T-helper 1 cell treated with Interleukin-12 subunit alpha and Interleukin-12 subunit beta and Interleukin-4 antibody, amounts not matched to agents 30 μg/mL and 1 μg/mL, for 36 hours (primary cell): ENCODE data around the gene MALT1.
A peak's percentile ranks its signal among the peaks of the same experiment; 100 is the strongest.

Experiments used
- H3K27ac Mint-ChIP-seq: one replicate; pipeline ENCODE4 v1.8.0; 2021; ENCODE audit warnings: mild to moderate bottlenecking, mixed read lengths
- H3K27me3 Mint-ChIP-seq: one replicate; pipeline ENCODE4 v1.8.0; 2021; ENCODE audit warnings: low read depth, mixed read lengths
- H3K36me3 Mint-ChIP-seq: one replicate; pipeline ENCODE4 v1.8.0; 2021; ENCODE audit warnings: low read depth, mixed read lengths
- H3K4me1 Mint-ChIP-seq: one replicate; pipeline ENCODE4 v1.8.0; 2021; ENCODE audit warnings: low read depth, mixed read lengths
- H3K4me3 Mint-ChIP-seq: one replicate; pipeline ENCODE4 v1.8.0; 2021; ENCODE audit warnings: mild to moderate bottlenecking, moderate library complexity, mixed read lengths
- H3K9me3 Mint-ChIP-seq: one replicate; pipeline ENCODE4 v1.8.0; 2021; ENCODE audit warnings: mixed read lengths

Gene MALT1

DNA sequence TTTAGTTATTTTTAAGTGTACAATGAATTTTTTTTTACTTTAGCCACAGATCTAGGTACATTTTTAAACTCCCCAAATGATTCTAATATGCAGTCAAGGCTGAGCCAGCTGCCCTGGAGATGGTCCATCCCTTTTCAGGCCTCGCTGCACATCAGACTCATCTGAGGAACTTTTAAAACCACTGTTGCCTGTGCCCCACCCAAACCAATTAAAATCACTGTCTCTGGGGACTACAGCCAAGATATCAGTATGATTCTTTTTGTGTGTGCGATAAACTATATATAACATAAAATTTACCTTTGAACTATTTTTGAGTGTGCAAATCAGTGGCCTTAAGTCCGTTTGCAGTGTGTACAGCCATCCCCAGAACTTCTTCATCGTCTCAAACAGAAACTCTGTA lies 9.1 kb upstream of the MALT1 start:
- H3K27ac Mint-ChIP-seq: no peak overlapping the region
- H3K27me3 Mint-ChIP-seq: no peaks in the 10 kb centered on the region
- peaks cover 7% of the 10 kb centered on the region for H3K36me3 Mint-ChIP-seq
- H3K4me3 Mint-ChIP-seq: no peak overlapping the region
- peaks cover 25% of the 10 kb centered on the region for H3K4me1 Mint-ChIP-seq
- H3K9me3 Mint-ChIP-seq: no peaks in the 10 kb centered on the region

DNA sequence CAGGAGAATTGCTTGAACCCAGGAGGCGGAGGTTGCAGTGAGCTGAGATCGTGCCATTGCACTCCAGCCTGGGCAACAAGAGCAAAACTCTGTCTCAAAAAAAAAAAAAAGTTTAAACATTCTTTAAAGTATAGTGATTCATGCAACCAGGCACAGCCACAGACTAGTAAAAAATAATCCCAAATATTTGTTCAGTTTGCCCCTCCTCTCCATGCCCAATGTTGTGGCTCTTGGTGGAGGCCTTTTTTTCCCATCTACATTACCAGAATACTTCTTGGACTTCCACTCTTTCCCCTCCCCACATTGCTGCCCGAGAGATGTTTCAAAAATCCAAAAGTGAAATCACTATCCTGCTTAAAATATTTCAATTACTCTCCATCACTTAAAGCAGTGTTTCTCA lies 5.1 kb upstream of the MALT1 start:
- Mint-ChIP-seq H3K27ac (no peak overlapping the region), H3K4me1 (peaks cover 23% of the 10 kb centered on the region), H3K27me3 (peaks cover 3% of the 10 kb centered on the region), H3K9me3 (no peaks in the 10 kb centered on the region), H3K36me3 (no peaks in the 10 kb centered on the region), H3K4me3 (no peak overlapping the region)

DNA sequence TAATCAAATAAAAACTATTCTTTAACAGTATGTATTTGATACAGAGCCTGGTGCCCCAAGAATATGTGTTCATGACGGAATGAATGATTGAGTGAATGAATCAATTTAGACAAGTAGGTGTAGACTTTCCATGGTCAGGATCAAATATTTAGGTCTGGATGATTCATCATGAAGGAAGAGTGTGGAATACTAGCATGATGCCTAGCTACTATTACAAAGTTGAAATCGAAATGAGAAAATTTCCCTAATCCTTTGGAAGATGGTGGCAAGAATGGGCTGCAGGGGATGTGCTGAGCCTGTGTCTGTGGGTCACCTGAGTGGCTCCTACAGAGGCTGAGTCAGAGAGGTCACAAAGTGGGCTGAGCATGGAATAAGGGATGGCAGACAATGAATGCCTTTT lies 3.1 kb upstream of the MALT1 start:
- Mint-ChIP-seq H3K4me3 (no peak overlapping the region), H3K27ac (no peak overlapping the region)

DNA sequence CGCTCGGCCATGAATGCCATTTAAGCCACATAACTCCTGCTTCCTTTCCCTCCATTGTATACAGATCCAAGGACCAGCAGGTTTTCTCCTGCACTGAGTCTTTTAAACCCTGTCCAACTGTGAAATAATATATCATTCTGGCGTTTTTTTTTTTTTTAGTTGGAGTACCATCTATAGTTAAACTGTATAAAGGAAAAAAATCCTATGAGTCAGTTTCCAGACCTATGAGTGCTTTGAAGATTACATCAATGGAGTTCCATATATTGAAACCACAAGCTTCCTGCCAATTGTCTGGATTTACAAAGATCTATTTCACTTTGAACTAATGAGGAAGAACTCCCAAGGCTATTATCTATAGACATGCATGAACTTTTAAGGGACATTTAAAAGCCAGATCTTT lies 2.4 kb upstream of the MALT1 start:
- no peaks in the 10 kb centered on the region for H3K9me3 Mint-ChIP-seq
- no peak overlapping the region for H3K27ac Mint-ChIP-seq
- H3K36me3 Mint-ChIP-seq: peaks cover 7% of the 10 kb centered on the region
- peaks cover 3% of the 10 kb centered on the region for H3K27me3 Mint-ChIP-seq
- H3K4me1 Mint-ChIP-seq: peaks cover 30% of the 10 kb centered on the region
- H3K4me3 Mint-ChIP-seq: no peak overlapping the region

More for the DNA sequence above, 3.1 kb upstream of the MALT1 start:
- Mint-ChIP-seq H3K27me3 (peaks cover 3% of the 10 kb centered on the region), H3K9me3 (no peaks in the 10 kb centered on the region), H3K36me3 (no peaks in the 10 kb centered on the region), H3K4me1 (peaks cover 23% of the 10 kb centered on the region)

DNA sequence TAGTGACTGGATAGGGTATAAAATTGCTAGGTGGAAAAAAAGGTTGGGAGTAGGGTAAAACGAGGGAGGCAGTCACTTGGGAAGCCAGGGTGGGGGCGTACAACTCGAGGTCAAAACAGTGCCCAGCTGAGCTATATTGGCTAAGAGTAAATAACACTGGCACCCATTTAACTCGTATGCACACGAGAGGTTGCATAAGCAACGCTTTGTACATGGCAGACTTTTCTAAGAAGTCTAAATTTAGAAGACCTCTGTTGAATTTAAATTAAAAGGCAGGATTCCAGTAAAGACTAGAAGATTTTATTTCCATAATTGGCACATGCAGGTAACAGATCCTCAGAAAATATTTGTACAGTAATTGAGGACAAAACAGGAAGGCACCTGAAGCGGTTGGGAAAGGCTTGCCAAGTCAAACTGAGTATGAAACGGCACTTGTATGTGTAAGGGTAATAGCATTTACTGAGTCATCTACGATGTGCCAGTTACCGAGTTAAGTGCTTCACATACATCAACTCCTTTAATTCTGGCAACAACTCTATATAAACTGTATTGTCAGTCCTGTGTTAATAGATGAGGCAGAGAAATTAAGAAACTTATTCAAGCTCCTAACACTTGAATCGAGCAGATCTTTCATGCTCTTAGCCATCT lies 1.4 kb upstream of the MALT1 start:
- Mint-ChIP-seq H3K36me3 (peaks cover 15% of the 10 kb centered on the region), H3K4me1 (peaks cover 39% of the 10 kb centered on the region), H3K9me3 (no peaks in the 10 kb centered on the region), H3K27me3 (peaks cover 3% of the 10 kb centered on the region), H3K27ac (peak overlapping the region; percentile 69), H3K4me3 (peak overlapping the region; percentile 19)

DNA sequence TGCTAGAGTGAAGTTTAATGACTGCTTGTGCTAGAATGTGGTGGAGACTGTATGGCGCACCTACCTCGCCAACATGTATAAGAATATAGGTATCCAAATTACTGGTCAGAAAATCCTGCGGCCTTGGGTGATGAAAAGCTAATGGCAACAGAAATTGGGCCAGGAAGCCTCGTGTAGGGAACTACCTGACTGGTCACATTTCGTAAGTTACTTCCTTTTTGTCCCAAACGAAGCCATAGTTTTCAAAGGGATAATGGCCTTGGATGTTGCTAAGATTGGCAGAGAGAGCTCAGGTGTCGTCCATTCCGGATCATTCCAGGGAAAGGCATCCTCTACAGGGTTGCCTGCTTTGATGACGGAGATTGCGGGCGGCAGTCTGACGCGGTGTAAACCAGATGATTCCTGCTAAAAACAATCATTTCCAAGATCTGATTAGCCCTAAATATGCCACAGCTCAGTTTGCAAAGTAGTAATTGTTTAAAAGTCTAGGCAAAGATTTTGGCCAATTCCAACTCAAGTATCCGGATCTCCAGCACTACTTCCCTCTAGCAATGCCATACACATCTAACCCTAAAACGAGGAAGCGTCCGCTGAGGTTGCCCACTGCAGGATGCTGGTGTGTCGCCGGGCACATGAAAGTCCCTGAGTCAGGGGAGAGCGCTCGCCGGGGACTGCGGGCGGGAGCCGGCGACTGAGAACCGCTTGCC lies 708 bp upstream of the MALT1 start:
- Mint-ChIP-seq H3K4me1 (peaks cover 41% of the 10 kb centered on the region), H3K4me3 (peak overlapping the region; percentile 86), H3K9me3 (no peaks in the 10 kb centered on the region), H3K27ac (peak overlapping the region; percentile 85), H3K36me3 (peaks cover 15% of the 10 kb centered on the region), H3K27me3 (peaks cover 3% of the 10 kb centered on the region)

DNA sequence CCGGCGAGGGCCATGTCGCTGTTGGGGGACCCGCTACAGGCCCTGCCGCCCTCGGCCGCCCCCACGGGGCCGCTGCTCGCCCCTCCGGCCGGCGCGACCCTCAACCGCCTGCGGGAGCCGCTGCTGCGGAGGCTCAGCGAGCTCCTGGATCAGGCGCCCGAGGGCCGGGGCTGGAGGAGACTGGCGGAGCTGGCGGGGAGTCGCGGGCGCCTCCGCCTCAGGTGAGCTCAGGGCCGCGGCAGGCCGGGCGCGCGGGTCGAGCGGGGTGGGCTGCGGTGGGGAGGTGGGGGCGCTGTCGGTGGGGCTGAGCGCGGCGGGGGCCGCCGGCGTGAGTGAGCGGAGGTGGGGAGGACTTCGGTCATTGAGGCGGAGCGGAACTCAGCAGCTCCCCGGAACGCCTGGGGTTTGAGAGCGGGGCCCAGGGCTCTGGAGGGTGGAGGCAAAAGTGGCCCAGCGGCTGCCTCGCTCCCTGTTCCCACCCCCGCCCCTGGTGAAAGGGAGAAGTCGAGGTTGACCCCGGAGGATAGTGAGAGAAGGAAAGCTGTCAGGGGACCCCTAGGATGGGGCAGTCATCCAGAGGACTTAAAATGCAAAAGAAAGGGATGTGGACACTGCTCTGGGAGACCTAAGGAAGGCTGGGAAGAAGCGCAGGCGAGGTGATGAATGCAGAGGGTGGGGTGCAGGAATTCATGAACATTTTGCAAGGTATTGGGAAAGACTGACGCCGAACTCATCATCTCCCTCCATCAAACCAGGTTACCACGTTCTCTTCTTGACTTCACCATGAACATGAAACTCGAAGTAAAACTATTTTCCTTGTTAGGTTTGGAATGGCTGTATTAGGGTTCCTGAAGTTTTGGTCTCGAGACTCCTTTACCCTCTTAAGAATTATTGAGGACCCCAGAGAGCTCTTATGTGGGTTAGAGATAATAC lies 633 bp downstream of the MALT1 start:
- Mint-ChIP-seq H3K36me3 (peaks cover 21% of the 10 kb centered on the region), H3K27me3 (peaks cover 3% of the 10 kb centered on the region), H3K27ac (peak overlapping the region; percentile 91), H3K4me3 (peak overlapping the region; percentile 89), H3K9me3 (no peaks in the 10 kb centered on the region), H3K4me1 (peaks cover 51% of the 10 kb centered on the region)

DNA sequence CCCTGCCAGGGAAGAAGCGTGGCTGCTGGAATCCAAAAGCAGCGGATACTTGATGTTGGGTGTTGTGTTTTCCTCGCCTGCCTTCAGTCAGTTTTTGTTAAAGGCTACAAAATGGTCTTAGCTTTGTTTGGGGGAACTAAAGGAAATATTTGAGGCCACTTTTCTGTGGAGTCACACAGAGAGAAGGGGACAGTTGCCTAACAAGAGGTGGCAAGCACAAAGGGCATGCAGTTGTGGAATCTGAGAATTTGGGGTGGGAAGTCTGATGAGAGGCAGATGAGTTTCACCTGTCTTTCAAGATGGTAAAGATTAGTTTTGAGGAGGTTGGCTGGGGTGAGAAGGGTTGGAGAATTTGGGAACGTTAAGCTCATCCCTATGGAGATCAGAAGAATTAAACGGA lies 2.9 kb downstream of the MALT1 start:
- Mint-ChIP-seq H3K4me3 (peak overlapping the region; percentile 19), H3K27ac (no peak overlapping the region), H3K36me3 (peaks cover 23% of the 10 kb centered on the region), H3K27me3 (no peaks in the 10 kb centered on the region), H3K4me1 (peaks cover 58% of the 10 kb centered on the region), H3K9me3 (no peaks in the 10 kb centered on the region)

DNA sequence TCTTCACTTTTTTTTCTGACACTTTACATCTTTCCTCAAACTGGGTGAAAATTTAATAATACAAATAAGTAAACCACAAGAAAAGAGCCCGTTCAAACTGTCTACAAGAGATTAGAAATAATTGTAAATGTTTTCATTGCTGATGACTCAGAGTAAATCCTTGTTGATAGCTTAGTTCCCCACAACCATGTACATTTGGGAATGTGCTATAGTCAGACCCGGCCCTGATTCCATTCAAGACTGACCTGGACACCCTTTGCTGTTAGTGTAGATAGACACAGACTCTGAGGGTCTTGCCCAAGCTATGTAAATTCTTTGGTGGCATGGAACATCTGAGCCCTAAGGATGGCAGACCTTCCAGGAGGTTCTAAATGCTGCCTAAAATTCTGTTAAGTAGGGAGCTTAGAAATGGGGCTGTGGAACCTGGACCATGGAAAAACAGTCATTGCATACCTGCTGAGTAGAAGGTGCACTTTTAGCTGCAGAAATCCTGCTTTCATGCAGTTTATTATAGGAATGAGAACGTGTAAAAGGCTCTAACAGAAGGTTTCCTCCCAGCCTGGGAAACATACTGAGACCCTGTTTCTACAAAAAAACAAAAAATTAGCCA lies 3.7 kb downstream of the MALT1 start:
- H3K4me1 Mint-ChIP-seq: peaks cover 50% of the 10 kb centered on the region

DNA sequence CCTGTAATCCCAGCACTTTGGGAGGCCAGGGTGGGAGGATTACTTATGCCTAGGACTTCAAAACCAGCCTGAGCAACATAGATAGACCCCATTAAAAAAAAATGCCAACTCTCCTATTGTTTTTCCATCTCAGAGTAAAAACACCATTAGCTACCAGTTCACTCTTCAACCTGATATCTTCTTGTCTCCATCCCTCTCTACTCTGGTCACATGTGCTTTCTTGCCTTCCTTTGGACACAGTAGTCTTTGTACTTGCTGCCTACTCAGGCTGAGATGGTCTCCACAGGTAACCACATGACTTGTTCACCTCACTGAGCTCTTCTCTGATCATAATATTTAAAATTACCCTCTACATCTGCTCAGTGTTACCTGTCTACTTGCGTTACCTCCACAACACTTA lies 5.0 kb downstream of the MALT1 start:
- Mint-ChIP-seq H3K4me3 (peak overlapping the region; percentile 0), H3K4me1 (peaks cover 48% of the 10 kb centered on the region), H3K9me3 (no peaks in the 10 kb centered on the region), H3K36me3 (peaks cover 31% of the 10 kb centered on the region), H3K27me3 (no peaks in the 10 kb centered on the region), H3K27ac (no peak overlapping the region)

More for the DNA sequence above, 3.7 kb downstream of the MALT1 start:
- no peaks in the 10 kb centered on the region for H3K27me3 Mint-ChIP-seq
- H3K27ac Mint-ChIP-seq: peak overlapping the region; percentile 9
- no peaks in the 10 kb centered on the region for H3K9me3 Mint-ChIP-seq
- H3K4me3 Mint-ChIP-seq: peak overlapping the region; percentile 19
- peaks cover 23% of the 10 kb centered on the region for H3K36me3 Mint-ChIP-seq

DNA sequence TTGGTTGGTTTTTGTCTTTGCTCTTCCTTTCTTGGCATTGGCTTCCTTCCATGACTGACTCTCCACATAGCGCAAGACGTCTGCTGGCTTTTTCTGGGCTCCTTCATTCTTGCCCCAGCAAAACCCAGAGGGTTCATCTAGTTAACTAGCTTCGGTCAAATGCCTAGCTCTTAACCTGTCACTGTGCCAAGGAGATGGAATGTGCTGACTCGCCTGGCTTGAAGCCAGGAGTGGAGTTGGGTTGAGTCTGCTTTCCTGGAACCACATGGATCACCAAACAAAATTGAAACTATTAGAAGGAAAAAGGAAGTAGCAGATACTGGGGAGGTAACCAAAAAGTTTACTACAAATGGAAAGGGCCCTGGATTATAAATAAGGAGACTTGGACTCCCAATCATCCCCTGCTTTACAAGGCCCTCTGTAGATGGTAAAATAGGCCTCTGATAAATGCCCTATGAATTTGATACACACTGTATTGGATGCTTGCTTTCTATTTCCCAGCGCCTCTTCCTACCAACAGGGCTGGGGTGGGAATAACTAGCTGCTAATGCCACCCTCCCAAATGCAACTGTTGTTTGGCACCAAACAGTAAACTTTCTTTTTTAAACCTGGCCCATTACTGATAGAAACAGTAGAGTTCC lies 11.3 kb downstream of the MALT1 start:
- peaks cover 35% of the 10 kb centered on the region for H3K4me1 Mint-ChIP-seq
- no peak overlapping the region for H3K27ac Mint-ChIP-seq
- no peak overlapping the region for H3K4me3 Mint-ChIP-seq
- no peaks in the 10 kb centered on the region for H3K27me3 Mint-ChIP-seq
- H3K9me3 Mint-ChIP-seq: no peaks in the 10 kb centered on the region
- H3K36me3 Mint-ChIP-seq: peaks cover 40% of the 10 kb centered on the region

DNA sequence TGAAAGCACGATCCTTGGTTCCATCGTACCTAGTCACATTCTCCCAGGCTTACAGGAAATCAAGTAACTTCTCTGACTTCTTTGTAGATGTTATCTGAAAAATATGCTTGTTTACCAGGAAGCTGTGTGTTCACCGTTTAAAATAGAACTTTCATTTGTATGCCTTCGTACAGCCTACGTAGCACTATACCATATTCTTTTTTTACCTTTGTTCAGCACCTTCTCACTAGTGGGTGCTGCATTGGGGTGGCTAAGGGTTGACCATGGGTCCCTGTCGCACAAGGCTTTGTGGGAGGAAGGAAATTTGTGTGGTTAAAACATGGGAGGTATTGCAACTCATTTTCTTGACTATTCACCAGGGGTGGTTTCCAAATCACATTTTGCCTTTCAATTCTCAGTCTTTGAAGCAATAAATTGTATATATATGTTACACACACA lies 16.6 kb downstream of the MALT1 start:
- H3K4me3 Mint-ChIP-seq: peak overlapping the region; percentile 74
- H3K27me3 Mint-ChIP-seq: no peaks in the 10 kb centered on the region
- H3K4me1 Mint-ChIP-seq: peaks cover 51% of the 10 kb centered on the region
- peaks cover 7% of the 10 kb centered on the region for H3K9me3 Mint-ChIP-seq
- H3K27ac Mint-ChIP-seq: peak overlapping the region; percentile 94
- peaks cover 54% of the 10 kb centered on the region for H3K36me3 Mint-ChIP-seq

DNA sequence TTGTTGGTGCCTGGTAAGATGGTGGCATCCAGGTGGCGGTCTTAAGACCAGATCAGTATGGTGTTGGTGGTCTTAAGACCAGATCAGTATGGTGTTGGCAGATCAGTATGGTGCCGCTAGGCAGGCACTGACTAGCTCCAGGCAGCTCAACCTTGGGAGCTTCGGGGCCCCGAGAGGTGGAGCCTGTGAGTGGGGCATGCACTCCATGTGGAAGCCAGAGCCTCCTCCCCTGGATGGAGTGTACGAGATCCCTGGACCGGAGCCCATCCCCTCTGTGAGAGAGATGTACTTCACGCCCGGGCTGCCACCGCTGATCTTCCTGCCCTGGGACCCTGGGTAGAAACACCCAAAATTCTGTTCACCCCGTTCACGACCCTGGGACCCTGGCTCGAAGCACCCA lies 19.0 kb downstream of the MALT1 start:
- peaks cover 65% of the 10 kb centered on the region for H3K4me1 Mint-ChIP-seq
- peaks cover 44% of the 10 kb centered on the region for H3K36me3 Mint-ChIP-seq
- peaks cover 7% of the 10 kb centered on the region for H3K9me3 Mint-ChIP-seq
- peak overlapping the region; percentile 43 for H3K27ac Mint-ChIP-seq
- no peaks in the 10 kb centered on the region for H3K27me3 Mint-ChIP-seq
- no peak overlapping the region for H3K4me3 Mint-ChIP-seq

DNA sequence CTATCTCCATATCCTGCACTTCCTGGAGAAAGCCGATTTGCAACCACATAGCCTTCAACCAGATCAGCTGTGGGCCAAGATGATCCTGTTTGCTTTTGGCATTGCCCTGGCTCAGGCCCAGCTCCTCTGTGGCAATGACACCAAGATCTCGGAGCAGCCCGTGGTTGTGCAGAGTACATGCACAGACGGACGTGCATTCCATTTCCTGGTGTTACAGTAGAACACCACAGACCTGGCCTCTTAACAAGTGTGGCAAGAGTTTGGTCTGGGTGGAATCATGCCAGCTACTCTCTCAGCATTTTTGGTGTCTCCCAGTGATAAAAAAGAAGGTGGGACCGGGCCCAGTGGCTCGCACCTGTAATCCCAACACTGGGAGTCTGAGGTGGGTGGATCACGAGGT lies 20.0 kb downstream of the MALT1 start:
- H3K27ac Mint-ChIP-seq: no peak overlapping the region
- H3K4me3 Mint-ChIP-seq: no peak overlapping the region
- peaks cover 73% of the 10 kb centered on the region for H3K4me1 Mint-ChIP-seq
- H3K9me3 Mint-ChIP-seq: peaks cover 7% of the 10 kb centered on the region
- H3K27me3 Mint-ChIP-seq: no peaks in the 10 kb centered on the region
- H3K36me3 Mint-ChIP-seq: peaks cover 49% of the 10 kb centered on the region
